ENCODE data around the gene C1orf115. TPM values are rescaled to one million over a fixed set of nuclear protein-coding genes. Genes with fewer than 3 reads are reported as not detected.

C1orf115 gene
- total and polyA plus RNA-seq, 9 of the 15 experiments (the other 6 are each of a cell fraction or from before 2014, with no cell fraction given) = not detected

GRCh38 chr1:220652995-220653394, 37.2 kb upstream of the C1orf115 start:
- no peaks in the 10 kb centered on the region for H3K79me2 ChIP-seq (ENCODE audit: control insufficient read depth, insufficient read depth, low read length)
- no peak for ATAC-seq
- WGBS (ENCODE audit: insufficient coverage, low coverage, missing lambda C conversion rate) = 0% methylated on average over 13 of the region's 13 CpGs
- POLR2A ChIA-PET = interaction anchor here (1.1 kb wide), 1 partner anchor 16 kb away, joined by 3 read pairs; no protein-coding TSS in a partner anchor
- intact Hi-C loops (cut with micrococcal nuclease) = no loop called here
- no peak for FAIRE-seq
- H3K36me3 ChIP-seq (ENCODE audit: control insufficient read depth, insufficient read depth, low read length) = no peaks in the 10 kb centered on the region
- H3K9ac ChIP-seq (ENCODE audit: insufficient read depth in 1 of 2, low read depth in 2 of 2, low read length in 2 of 2) = no peak overlapping the region
- H3K27ac ChIP-seq (ENCODE audit: extremely low read depth, low read depth, low read length) = no peak overlapping the region
- H4K20me1 ChIP-seq (replicated peaks; ENCODE audit: control insufficient read depth, insufficient read depth, low read length) = no peaks in the 10 kb centered on the region
- no peaks in the 10 kb centered on the region for H3K4me1 ChIP-seq (replicated peaks in 1 of 2; ENCODE audit: control insufficient read depth in 2 of 2, insufficient read depth in 2 of 2, low read length in 2 of 2)
- in situ Hi-C loops (cut with MboI) = no loop called here
- no peaks in the 10 kb centered on the region for H3K9me1 ChIP-seq (ENCODE audit: control insufficient read depth, insufficient read depth, low read length)
- no TSS peak for BruUV-seq (replicated peaks)
- no peaks in the 10 kb centered on the region for H3K27me3 ChIP-seq (ENCODE audit: control insufficient read depth in 2 of 2, insufficient read depth in 2 of 2, low read length in 2 of 2)
- no peak overlapping the region for H3K4me2 ChIP-seq (ENCODE audit: insufficient read depth, low read length)
- H3K4me3 ChIP-seq = no peak overlapping the region
- CTCF ChIA-PET (ENCODE audit: low intra/inter-chr PET ratio) = no interaction called here
- no peaks in the 10 kb centered on the region for H3K9me3 ChIP-seq (replicated peaks; ENCODE audit: control insufficient read depth, insufficient read depth, low read depth, low read length)
- no peak overlapping the region for H2AFZ ChIP-seq (ENCODE audit: low read depth, low read length)
- TF ChIP-seq, protein P1, sequence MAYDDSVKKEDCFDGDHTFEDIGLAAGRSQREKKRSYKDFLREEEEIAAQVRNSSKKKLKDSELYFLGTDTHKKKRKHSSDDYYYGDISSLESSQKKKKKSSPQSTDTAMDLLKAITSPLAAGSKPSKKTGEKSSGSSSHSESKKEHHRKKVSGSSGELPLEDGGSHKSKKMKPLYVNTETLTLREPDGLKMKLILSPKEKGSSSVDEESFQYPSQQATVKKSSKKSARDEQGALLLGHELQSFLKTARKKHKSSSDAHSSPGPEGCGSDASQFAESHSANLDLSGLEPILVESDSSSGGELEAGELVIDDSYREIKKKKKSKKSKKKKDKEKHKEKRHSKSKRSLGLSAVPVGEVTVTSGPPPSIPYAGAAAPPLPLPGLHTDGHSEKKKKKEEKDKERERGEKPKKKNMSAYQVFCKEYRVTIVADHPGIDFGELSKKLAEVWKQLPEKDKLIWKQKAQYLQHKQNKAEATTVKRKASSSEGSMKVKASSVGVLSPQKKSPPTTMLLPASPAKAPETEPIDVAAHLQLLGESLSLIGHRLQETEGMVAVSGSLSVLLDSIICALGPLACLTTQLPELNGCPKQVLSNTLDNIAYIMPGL (CRISPR knock-in tag; IDR thresholded peaks at IDR 0.05) = no peak
- no peak for TF ChIP-seq ILF3 (IDR thresholded peaks at IDR 0.05; ENCODE audit: borderline replicate concordance)
- no peak for TF ChIP-seq POLR3A (IDR thresholded peaks at IDR 0.05; ENCODE audit: borderline replicate concordance, extremely low read depth, insufficient read depth, insufficient read length)
- no peak for TF ChIP-seq CBFA2T2 (conservative IDR thresholded peaks at IDR 0.05)
- TF ChIP-seq DNMT1 (IDR thresholded peaks at IDR 0.05) = no peak
- no peak for TF ChIP-seq ZBTB34 (CRISPR knock-in tag; IDR thresholded peaks at IDR 0.05)
- no peak for TF ChIP-seq ELF4 (CRISPR knock-in tag; IDR thresholded peaks at IDR 0.05)
- no peak for TF ChIP-seq ATF2 (CRISPR knock-in tag; IDR thresholded peaks at IDR 0.05)
- TF ChIP-seq ZNF444 (CRISPR knock-in tag; IDR thresholded peaks at IDR 0.05) = no peak
- no peak for TF ChIP-seq ZNF347 (CRISPR knock-in tag; IDR thresholded peaks at IDR 0.05; ENCODE audit: low read depth)
- TF ChIP-seq, protein P2, sequence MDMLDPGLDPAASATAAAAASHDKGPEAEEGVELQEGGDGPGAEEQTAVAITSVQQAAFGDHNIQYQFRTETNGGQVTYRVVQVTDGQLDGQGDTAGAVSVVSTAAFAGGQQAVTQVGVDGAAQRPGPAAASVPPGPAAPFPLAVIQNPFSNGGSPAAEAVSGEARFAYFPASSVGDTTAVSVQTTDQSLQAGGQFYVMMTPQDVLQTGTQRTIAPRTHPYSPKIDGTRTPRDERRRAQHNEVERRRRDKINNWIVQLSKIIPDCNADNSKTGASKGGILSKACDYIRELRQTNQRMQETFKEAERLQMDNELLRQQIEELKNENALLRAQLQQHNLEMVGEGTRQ (CRISPR knock-in tag; IDR thresholded peaks at IDR 0.05) = no peak
- TF ChIP-seq WHSC1 (IDR thresholded peaks at IDR 0.05; ENCODE audit: low read length) = no peak
- no peak for TF ChIP-seq ZNF311 (CRISPR knock-in tag; IDR thresholded peaks at IDR 0.05)
- DNase-seq (ENCODE audit: extremely low read depth in 1 of 4, low spot score in 3 of 4) = no peak
